ENCODE data around the gene PLA1A.

GRCh38 chr3:119644481-119644880, 46.8 kb downstream of the PLA1A start:
- TF ChIP-seq EP300 (IDR thresholded peaks at IDR 0.05) (no peak), CTCF (IDR thresholded peaks at IDR 0.05) (no peak), POLR2AphosphoS5 (IDR thresholded peaks at IDR 0.05) (no peak)

Measured in upper lobe of left lung (tissue), 4 donors.